Ovary (tissue), 3 donors: ENCODE results near the gene OBSCN.

Experiments
- CTCF ChIP-seq, 3 donors: fragments of 450-650 bp in 2 of 3; fragments of 200-600 bp in 1 of 3; IDR thresholded peaks; one replicate each; pipeline versions ENCODE4 v1.5.1 to v1.8.0; 2016 to 2022; ENCODE audit warnings: antibody characterized with exemption in 3 of 3, mild to moderate bottlenecking in 1 of 3
- EP300 ChIP-seq: sonication (generic); formaldehyde crosslinking; IDR thresholded peaks from one replicate; pipeline ENCODE4 v1.6.1; 2017; ENCODE audit warnings: antibody characterized with exemption
- POLR2A ChIP-seq: fragments of 450-650 bp; IDR thresholded peaks from one replicate; pipeline ENCODE4 v1.6.1; 2017; ENCODE audit warnings: antibody characterized with exemption, mild to moderate bottlenecking, moderate library complexity
- donor health status: DM: no; HTN: no; CAD: no.

DNA sequence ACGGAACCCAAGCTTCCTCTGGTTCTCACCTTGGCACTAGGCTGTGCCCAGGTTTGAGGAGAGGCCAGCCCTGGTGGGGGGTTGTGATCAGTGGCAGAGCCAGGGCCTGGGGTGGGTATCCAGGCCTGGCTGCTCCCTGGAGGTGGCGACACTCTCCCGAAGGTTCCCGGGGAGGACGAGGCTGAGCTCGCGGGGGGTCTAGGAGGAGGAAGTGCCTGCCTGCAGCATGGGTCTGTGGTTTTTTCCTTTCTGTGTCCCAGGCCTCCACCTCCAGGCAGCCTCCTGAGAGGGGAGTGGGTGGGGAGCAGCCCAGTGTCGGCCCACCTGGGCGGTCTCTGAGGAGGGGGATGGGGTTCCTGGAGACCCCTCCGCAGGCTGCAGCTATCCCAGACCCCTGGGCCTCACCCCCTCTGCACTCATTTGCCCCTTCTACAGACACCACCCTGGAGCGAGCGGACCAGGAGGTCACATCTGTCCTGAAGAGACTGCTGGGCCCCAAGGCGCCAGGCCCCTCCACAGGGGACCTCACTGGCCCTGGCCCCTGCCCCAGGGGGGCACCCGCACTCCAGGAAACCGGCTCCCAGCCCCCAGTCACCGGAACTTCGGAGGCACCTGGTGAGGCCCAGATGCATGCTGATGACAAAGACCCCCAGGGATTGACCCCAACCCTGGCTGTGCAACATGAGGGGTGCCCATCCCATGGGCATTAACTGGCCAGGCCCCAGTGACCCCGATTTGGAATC, 154.5 kb downstream of the OBSCN start:
- TF ChIP-seq POLR2A (no peak), CTCF (IDR thresholded peaks at IDR 0.05) (no peak), EP300 (no peak)
